ENCODE measurements around the gene C7. TPM values are rescaled to one million over a fixed set of nuclear protein-coding genes. Genes with fewer than 3 reads are reported as not detected.
"Not testable (repeated sequence)": the region's sequence is repeated elsewhere in the genome, so short reads cannot be mapped to it uniquely, and the experiment has no call there.

C7 gene
- total RNA-seq: 1 to 10 TPM in 3 of 4 donors, under 1 TPM in 1; 0.98 to 5.7 (median 4.5) TPM

DNA sequence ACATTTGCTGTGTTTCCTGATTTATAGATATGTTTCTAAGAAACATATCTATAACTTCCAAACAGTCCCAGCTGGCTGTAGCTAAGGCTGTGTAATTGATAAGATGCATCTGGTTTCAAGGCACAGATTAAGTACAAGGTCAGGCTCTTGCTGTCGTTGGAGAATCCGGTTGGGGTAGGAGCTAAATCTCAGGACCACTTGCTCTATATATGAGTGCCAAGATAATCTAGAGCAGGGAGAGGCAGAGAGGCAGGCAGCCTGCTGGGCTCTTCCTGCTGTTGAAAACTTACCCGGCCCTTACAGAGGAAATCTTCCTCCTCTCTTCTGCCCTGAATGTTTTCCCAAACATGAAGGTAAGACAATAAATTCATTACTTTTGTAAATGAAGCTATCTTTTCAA is at the start of gene C7:
Gene C7, plus strand, starts transcription at position 234 of the 400 bp plus-strand sequence. Its CDS starts 114 bp downstream, at position 348.
- ATAC-seq (no peak), DNase-seq (no peak)
- no peak within 1 kb of the TSS for H3K4me3 ChIP-seq
- no peaks in the 10 kb centered on the region for H3K9me3 ChIP-seq
- no peaks in the 10 kb centered on the region for H3K36me3 ChIP-seq
- in situ Hi-C loops (cut with MboI; ENCODE audit: low sequenced_read_pairs in 4 of 4): loop anchor here in 3 of 4 donors (25.0 kb wide), 1 partner anchor 928 kb away; no protein-coding TSS in a partner anchor
- intact Hi-C loops (cut with DNase I; ENCODE audit: low total_unique reads): loop anchor here (5.0 to 10.0 kb wide), 3 partner anchors 83 to 426 kb away; no protein-coding TSS in a partner anchor
- no peaks in the 10 kb centered on the region for H3K27me3 ChIP-seq
- H3K27ac ChIP-seq: no peak within 1 kb of the TSS
- peaks cover 7 to 9% of the 10 kb centered on the region in 2 donors for H3K4me1 ChIP-seq
- no peak for TF ChIP-seq POLR2A (IDR thresholded peaks at IDR 0.05)
- TF ChIP-seq, protein P1, sequence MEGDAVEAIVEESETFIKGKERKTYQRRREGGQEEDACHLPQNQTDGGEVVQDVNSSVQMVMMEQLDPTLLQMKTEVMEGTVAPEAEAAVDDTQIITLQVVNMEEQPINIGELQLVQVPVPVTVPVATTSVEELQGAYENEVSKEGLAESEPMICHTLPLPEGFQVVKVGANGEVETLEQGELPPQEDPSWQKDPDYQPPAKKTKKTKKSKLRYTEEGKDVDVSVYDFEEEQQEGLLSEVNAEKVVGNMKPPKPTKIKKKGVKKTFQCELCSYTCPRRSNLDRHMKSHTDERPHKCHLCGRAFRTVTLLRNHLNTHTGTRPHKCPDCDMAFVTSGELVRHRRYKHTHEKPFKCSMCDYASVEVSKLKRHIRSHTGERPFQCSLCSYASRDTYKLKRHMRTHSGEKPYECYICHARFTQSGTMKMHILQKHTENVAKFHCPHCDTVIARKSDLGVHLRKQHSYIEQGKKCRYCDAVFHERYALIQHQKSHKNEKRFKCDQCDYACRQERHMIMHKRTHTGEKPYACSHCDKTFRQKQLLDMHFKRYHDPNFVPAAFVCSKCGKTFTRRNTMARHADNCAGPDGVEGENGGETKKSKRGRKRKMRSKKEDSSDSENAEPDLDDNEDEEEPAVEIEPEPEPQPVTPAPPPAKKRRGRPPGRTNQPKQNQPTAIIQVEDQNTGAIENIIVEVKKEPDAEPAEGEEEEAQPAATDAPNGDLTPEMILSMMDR (IDR thresholded peaks at IDR 0.05 in 4 of 5, conservative IDR thresholded peaks at IDR 0.05 in 1 of 5): no peak

DNA sequence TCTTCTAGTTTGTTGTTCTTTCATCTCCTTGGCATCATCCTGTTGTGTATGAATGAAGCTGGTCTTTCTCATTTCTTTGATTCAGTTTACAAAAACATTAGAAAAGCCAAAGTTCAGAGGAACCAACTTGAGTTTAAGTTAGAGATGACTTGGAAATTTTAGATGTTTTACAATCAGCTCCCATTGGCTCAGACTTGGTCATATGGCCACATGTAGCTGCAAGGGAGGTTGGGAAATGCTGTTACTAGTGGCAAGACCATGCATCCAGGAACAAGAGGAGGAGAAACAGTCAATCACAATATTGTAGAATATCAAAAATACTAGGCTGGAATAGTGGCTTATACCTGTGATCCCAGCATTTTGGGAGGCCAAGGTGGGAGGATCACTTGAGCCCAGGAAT is 48.6 kb upstream of the C7 start:
- in situ Hi-C loops (cut with MboI; ENCODE audit: low sequenced_read_pairs in 4 of 4): no loop called here
- no peaks in the 10 kb centered on the region for H3K27me3 ChIP-seq
- H3K9me3 ChIP-seq: no peaks in the 10 kb centered on the region
- no peak overlapping the region for H3K4me3 ChIP-seq
- H3K4me1 ChIP-seq: no peaks in the 10 kb centered on the region
- ATAC-seq: no peak
- no peak overlapping the region for H3K27ac ChIP-seq
- intact Hi-C loops (cut with DNase I; ENCODE audit: low total_unique reads): no loop called here
- DNase-seq: no peak
- H3K36me3 ChIP-seq: no peaks in the 10 kb centered on the region
- no peak for TF ChIP-seq POLR2A (IDR thresholded peaks at IDR 0.05)

DNA sequence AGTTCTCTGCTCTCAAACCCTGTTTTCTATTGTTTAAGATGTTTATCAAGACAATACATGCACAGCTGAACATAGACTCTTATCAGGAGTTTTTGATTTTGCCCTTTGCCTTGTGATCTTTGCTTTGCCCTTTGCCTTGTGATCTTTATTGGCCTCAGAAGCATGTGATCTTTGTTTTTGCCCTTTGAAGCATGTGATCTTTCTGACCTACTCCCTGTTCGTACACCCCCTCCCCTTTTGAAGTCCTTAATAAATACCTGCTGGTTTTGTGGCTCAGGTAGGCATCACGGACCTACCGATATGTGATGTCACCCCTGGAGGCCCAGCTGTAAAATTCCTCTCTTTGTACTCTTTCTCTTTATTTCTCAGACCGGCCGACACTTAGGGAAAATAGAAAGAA is 44.3 kb upstream of the C7 start:
- H3K4me3 ChIP-seq; H3K36me3 ChIP-seq; intact Hi-C loops (cut with DNase I; ENCODE audit: low total_unique reads); H3K9me3 ChIP-seq; in situ Hi-C loops (cut with MboI; ENCODE audit: low sequenced_read_pairs in 4 of 4); H3K4me1 ChIP-seq; DNase-seq; H3K27ac ChIP-seq; H3K27me3 ChIP-seq; ATAC-seq: not testable (repeated sequence)

DNA sequence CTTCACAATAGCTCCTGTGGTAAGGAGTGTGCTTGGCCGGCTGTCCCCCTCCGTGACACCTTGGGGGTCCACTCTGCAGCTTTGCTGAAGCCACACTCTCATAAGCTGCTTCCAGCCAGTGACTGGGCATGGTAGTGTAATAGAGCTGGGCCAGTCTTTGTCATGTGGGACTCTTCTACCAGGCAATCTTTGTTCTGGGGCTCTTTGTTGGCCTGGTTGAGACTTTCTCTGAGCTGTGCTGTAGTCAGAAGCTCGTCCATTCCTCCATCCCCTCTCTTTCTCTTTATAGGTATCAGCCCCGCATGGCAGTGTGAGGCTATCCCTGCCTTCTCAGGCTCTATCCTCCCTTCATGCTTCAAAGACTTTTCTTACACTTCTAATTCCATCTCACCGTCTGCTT is 42.5 kb upstream of the C7 start:
- TF ChIP-seq, protein P1 (IDR thresholded peaks at IDR 0.05 in 4 of 5, conservative IDR thresholded peaks at IDR 0.05 in 1 of 5): no peak
- no peak for TF ChIP-seq POLR2A (IDR thresholded peaks at IDR 0.05)
- no peak overlapping the region for H3K4me3 ChIP-seq
- no peaks in the 10 kb centered on the region for H3K27me3 ChIP-seq
- intact Hi-C loops (cut with DNase I; ENCODE audit: low total_unique reads) (no loop called here), in situ Hi-C loops (cut with MboI; ENCODE audit: low sequenced_read_pairs in 4 of 4) (no loop called here)
- no peak overlapping the region for H3K27ac ChIP-seq
- H3K9me3 ChIP-seq: no peaks in the 10 kb centered on the region
- no peaks in the 10 kb centered on the region for H3K36me3 ChIP-seq
- ATAC-seq: no peak
- DNase-seq: no peak
- H3K4me1 ChIP-seq: no peaks in the 10 kb centered on the region

DNA sequence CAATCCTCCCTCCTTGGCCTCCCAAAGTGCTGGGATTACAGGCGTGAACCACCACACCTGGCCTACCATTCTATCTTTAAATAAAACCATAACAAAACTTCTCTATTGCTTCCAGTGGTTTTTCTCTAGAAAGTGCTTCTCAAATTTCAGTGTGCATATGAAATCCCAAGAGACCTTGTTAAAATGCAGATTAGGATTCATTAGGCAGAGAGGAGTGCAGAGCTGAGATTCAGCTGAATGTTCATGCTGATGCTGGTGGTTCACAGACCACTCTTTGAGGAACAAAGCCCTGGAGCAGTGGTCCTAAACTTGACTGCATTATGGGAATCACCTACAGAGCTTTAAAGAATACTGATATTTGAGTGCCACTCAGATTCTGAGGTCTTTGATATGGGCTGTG is 39.9 kb upstream of the C7 start:
- no peaks in the 10 kb centered on the region for H3K4me1 ChIP-seq
- H3K27ac ChIP-seq: no peak overlapping the region
- DNase-seq (no peak), ATAC-seq (no peak)
- in situ Hi-C loops (cut with MboI; ENCODE audit: low sequenced_read_pairs in 4 of 4): no loop called here
- no peaks in the 10 kb centered on the region for H3K36me3 ChIP-seq
- no peaks in the 10 kb centered on the region for H3K9me3 ChIP-seq
- no peak overlapping the region for H3K4me3 ChIP-seq
- intact Hi-C loops (cut with DNase I; ENCODE audit: low total_unique reads): no loop called here
- TF ChIP-seq, protein P1 (IDR thresholded peaks at IDR 0.05 in 4 of 5, conservative IDR thresholded peaks at IDR 0.05 in 1 of 5): no peak
- no peak for TF ChIP-seq POLR2A (IDR thresholded peaks at IDR 0.05)
- no peaks in the 10 kb centered on the region for H3K27me3 ChIP-seq

DNA sequence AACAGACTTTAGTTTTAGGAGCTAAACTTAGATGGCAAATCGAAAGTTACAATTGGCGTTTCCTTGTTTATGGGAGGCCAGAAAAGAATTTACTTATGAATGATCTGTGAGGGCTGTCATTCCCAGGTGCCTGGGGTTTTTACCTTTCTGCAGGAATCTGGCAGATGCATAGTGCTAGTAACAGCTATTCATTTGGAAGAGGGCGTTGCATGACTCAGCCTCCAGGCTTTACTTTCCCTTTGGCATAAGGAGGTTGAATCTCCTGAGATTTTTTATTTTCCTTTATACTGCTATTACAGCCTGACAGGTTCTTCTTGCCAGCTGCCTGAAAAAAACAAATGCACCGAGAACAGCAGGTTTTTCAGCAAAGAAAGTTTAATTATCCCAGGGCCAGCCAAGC is 38.1 kb upstream of the C7 start:
- intact Hi-C loops (cut with DNase I; ENCODE audit: low total_unique reads) (no loop called here), in situ Hi-C loops (cut with MboI; ENCODE audit: low sequenced_read_pairs in 4 of 4) (no loop called here)

DNA sequence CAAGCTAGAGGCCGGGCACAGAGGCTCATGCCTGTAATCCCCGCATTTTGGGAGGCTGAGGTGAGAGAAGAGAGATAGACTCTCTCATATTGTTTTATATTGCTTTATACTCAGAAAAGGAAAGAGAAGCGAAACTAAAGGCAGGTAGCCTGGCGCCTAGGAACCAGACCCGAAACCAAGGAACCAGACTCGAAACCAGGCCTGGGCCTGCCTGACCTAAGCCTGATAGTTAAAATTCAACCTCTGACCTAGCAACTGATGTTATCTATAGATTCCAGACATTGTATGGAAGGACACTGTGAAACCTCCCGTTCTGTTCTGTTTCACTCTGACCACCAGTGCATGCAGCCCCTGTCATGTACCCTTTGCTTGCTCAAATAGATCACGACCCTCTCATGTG is 37.0 kb upstream of the C7 start:
- H3K9me3 ChIP-seq; H3K36me3 ChIP-seq; H3K27ac ChIP-seq; H3K4me3 ChIP-seq; in situ Hi-C loops (cut with MboI; ENCODE audit: low sequenced_read_pairs in 4 of 4); H3K4me1 ChIP-seq; ATAC-seq; intact Hi-C loops (cut with DNase I; ENCODE audit: low total_unique reads); H3K27me3 ChIP-seq; DNase-seq: not testable (repeated sequence)

More for the DNA sequence above, 38.1 kb upstream of the C7 start:
- Histone ChIP-seq H3K4me3 (no peak overlapping the region), H3K9me3 (no peaks in the 10 kb centered on the region), H3K4me1 (no peaks in the 10 kb centered on the region), H3K27ac (no peak overlapping the region), H3K27me3 (no peaks in the 10 kb centered on the region), H3K36me3 (no peaks in the 10 kb centered on the region)
- DNase-seq (no peak), ATAC-seq (no peak)
- TF ChIP-seq POLR2A (IDR thresholded peaks at IDR 0.05): no peak
- TF ChIP-seq, protein P1 (IDR thresholded peaks at IDR 0.05 in 4 of 5, conservative IDR thresholded peaks at IDR 0.05 in 1 of 5): no peak

Data from gastrocnemius medialis (tissue), 4 donors.